ENCODE data around the gene SLC43A3.

Gene SLC43A3

DNA sequence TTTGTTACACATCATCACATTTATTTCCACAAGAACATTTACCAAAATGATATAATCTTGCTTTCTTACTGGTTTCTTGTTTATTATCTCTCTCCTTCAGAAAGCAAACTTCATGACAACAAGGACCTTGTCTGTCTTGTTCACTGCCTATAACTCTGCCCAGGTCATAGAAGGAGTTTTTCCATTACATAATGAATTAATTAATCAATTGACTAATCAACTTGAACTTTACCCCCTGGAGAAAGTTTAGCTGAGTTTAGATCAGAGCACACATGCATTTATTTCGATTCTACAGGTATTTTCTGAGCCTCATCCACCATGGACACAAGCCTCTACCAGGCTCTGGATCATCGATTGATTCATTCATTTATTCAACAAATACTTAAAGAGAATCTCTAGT is 30.2 kb downstream of the SLC43A3 start:
- no peak overlapping the region for H3K4me3 Mint-ChIP-seq
- no peaks in the 10 kb centered on the region for H3K4me1 Mint-ChIP-seq (ENCODE audit: low read depth)
- no peaks in the 10 kb centered on the region for H3K36me3 Mint-ChIP-seq (ENCODE audit: low read depth)
- no peaks in the 10 kb centered on the region for H3K27me3 Mint-ChIP-seq (ENCODE audit: low read depth)
- H3K27ac Mint-ChIP-seq, result no peak overlapping the region
- H3K9me3 Mint-ChIP-seq, result no peaks in the 10 kb centered on the region

DNA sequence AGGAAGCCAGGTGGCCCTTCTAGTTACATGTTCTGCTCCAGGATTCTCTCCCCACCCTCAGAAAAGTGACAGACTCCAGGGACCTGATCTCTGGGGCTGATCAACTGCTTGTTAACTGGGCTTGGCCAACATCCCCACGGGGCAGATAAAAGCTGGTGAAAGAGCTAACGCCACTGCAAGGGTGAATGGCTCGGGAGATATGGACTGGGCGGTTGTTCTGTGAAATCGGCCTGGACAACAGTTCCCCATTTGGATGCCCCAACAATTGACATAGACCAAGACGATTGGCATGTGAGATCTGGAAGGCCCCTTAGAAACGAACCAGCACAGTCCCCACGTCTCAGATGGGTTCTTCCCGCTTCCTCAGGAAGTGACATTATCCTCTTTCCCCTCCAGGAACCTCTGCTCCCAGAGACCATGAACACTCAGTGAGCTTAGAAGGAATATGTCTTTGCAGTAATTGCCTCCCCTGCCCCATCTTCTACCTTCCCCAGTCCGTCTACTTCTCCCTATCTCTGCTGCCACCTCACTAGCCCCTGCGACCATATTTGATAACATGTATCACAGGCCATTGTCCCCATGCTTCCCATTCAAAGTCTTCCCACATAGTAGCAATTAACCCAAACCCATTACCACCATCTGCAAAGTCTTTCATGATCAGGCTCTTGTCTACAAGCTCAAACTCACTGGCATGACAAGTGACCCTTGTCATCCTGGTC is 30.9 kb downstream of the SLC43A3 start:
- no peaks in the 10 kb centered on the region for H3K27me3 Mint-ChIP-seq (ENCODE audit: low read depth)
- no peaks in the 10 kb centered on the region for H3K9me3 Mint-ChIP-seq
- H3K36me3 Mint-ChIP-seq (ENCODE audit: low read depth), result no peaks in the 10 kb centered on the region
- H3K4me3 Mint-ChIP-seq, result no peak overlapping the region
- H3K4me1 Mint-ChIP-seq (ENCODE audit: low read depth), result no peaks in the 10 kb centered on the region
- H3K27ac Mint-ChIP-seq, result no peak overlapping the region

DNA sequence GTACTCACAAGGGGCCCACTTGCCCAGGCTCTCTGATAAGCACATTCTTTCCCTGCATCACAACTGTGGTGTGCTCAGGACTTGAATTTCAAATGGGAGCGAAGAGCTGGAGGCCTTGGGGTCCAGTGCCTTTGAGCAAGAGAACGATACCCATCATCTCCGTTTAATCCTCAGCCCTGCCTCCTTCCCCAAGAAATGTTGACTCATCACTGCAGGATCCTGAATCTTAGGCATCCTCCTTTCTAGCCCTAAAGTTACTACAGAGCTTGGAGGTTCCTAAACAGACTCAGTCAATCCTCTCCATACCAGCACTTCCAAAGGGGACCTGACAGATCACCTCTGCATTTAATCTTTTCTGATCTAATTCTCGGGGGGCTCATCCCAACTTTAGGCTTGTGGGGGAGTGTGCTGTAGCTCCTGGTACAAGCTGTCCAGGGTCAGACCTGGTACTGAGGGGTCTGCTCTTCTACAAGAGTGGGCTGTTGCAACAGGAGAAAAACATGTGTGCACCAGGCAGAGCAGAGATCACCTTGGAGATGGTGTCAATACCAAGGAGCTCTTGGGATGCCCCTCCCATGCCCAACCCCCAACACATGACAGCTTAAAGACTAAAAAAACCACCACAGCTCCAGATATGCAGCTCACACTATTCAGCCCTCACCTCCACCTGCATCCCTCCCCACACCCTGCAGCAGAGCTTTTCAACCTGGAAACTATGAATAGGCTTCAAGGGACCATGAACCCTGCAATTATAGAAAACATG is 32.5 kb downstream of the SLC43A3 start:
- Mint-ChIP-seq H3K4me1 (ENCODE audit: low read depth) (no peaks in the 10 kb centered on the region), H3K27ac (no peak overlapping the region), H3K4me3 (no peak overlapping the region), H3K36me3 (ENCODE audit: low read depth) (no peaks in the 10 kb centered on the region), H3K27me3 (ENCODE audit: low read depth) (no peaks in the 10 kb centered on the region), H3K9me3 (no peaks in the 10 kb centered on the region)

DNA sequence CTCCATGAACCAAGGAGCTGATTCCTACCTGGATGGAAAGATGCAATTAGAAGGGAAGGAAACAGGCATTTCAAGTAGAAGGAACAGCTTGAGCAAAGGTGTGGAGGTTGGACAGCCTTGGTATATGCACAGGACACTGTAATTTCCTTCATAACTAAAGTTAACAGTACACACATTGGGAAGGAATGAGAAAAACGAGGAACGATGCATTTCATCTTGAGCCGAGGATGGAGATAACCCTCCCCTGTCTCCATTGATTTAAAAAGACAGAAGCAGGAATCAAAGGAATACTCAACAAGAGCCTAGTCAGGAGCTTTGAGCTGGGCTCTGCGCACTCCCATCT is 34.2 kb downstream of the SLC43A3 start:
- Mint-ChIP-seq H3K4me3 (no peak overlapping the region), H3K9me3 (no peaks in the 10 kb centered on the region), H3K36me3 (ENCODE audit: low read depth) (no peaks in the 10 kb centered on the region), H3K4me1 (ENCODE audit: low read depth) (no peaks in the 10 kb centered on the region), H3K27ac (no peak overlapping the region), H3K27me3 (ENCODE audit: low read depth) (no peaks in the 10 kb centered on the region)

DNA sequence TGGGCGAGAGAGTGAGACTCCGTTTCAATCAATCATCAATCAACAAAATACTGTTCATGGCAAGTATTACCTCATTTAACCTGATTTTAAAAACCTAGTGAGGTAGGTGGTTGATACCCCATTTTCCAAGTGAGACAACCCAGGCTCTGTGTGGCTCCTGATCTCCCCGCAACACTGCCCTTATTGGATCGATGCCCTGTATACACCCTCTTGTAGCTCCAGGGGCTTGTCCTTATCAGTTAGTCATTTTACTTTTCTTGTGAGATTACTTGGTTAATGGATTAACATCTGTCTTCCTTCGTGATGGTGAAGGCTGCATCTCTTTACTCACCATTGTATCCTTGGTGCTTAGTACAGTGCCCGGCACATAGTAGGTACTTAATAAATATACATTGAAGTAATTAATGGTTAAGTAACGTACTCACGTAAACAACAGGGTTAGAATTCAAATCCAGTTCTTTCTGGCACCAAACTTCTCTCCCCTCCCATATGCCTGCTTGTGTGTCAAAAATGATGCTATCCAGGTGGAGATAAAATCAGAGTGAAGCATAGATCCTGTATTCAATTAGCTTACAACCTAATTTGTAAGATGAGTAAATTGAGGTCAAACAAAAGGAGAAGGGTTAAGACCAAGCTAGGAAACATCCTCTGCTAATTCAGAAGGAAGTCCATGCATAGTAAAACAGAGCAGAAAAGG is 34.7 kb downstream of the SLC43A3 start:
- no peak overlapping the region for H3K4me3 Mint-ChIP-seq
- H3K36me3 Mint-ChIP-seq (ENCODE audit: low read depth), result no peaks in the 10 kb centered on the region
- no peak overlapping the region for H3K27ac Mint-ChIP-seq
- no peaks in the 10 kb centered on the region for H3K27me3 Mint-ChIP-seq (ENCODE audit: low read depth)
- no peaks in the 10 kb centered on the region for H3K9me3 Mint-ChIP-seq
- no peaks in the 10 kb centered on the region for H3K4me1 Mint-ChIP-seq (ENCODE audit: low read depth)

DNA sequence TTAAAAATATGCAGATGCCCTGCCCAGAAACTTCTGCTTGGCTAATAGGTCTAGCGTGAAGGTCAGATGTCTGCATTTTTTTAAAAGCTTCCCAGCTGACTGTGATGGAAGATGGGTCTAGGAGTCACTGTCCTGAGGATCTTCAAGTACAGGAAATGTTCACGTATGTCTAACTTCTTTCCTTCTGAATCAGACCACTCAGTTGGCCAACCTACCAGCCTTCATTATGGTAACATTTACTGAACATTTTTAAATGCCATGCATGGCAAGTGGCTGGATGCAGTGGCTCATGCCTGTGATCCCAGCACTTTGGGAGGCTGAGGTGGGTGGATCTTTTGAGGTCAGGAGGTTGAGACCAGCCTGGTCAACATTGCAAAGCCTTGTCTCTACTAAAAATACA is 35.4 kb downstream of the SLC43A3 start:
- Mint-ChIP-seq H3K27me3 (ENCODE audit: low read depth) (no peaks in the 10 kb centered on the region), H3K4me1 (ENCODE audit: low read depth) (no peaks in the 10 kb centered on the region), H3K4me3 (no peak overlapping the region), H3K27ac (no peak overlapping the region), H3K36me3 (ENCODE audit: low read depth) (no peaks in the 10 kb centered on the region), H3K9me3 (no peaks in the 10 kb centered on the region)

DNA sequence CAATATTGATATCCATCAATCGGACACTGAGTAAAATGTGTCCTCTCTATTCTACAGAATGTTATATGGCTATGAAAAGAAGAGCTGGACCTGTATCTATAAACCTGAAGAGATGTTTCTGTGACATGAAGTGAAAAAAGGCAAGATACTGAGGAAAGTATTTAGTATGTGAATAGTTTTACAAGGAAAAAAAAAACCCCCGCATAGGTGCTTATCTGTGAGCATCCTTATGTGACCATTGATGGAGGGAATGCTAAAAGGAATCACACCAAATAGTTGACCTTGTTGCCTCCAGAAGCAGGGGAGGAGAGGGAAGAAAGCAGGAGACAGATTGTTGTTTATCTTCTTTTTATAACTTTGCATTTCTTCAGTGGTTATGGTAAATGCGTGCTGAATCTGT is 35.8 kb downstream of the SLC43A3 start:
- no peak overlapping the region for H3K4me3 Mint-ChIP-seq
- H3K27me3 Mint-ChIP-seq (ENCODE audit: low read depth), result no peaks in the 10 kb centered on the region
- H3K36me3 Mint-ChIP-seq (ENCODE audit: low read depth), result no peaks in the 10 kb centered on the region
- H3K9me3 Mint-ChIP-seq, result no peaks in the 10 kb centered on the region
- H3K27ac Mint-ChIP-seq, result no peak overlapping the region
- no peaks in the 10 kb centered on the region for H3K4me1 Mint-ChIP-seq (ENCODE audit: low read depth)

DNA sequence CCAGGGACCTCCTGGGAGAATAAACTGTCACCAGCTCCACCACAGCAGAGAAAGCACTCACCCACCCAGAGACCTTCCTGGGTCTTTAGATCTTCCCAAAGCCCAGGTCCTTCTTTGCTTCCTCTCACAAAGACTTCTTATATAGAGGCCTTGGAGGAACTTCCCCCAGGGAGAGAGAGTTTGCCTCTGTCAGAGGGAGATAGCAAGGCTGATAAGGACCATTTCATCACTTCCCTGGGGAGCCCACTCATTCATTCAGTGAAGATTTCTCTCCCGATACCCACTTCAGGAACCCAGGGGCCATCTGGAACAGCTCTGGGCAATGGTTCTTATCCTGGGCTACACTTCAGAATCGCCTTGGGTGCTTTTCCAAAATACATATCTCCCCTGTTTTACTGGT is 36.4 kb downstream of the SLC43A3 start, which contains the start of gene PRG2:
Gene PRG2, minus strand, starts transcription at position 116 of the 400 bp plus-strand sequence. CDS start 706 bp downstream, outside the sequence.
- H3K36me3 Mint-ChIP-seq (ENCODE audit: low read depth), result no peaks in the 10 kb centered on the region
- H3K9me3 Mint-ChIP-seq, result no peaks in the 10 kb centered on the region
- no peaks in the 10 kb centered on the region for H3K27me3 Mint-ChIP-seq (ENCODE audit: low read depth)
- H3K27ac Mint-ChIP-seq, result no peak within 1 kb of the TSS
- H3K4me1 Mint-ChIP-seq (ENCODE audit: low read depth), result no peaks in the 10 kb centered on the region
- no peak within 1 kb of the TSS for H3K4me3 Mint-ChIP-seq

DNA sequence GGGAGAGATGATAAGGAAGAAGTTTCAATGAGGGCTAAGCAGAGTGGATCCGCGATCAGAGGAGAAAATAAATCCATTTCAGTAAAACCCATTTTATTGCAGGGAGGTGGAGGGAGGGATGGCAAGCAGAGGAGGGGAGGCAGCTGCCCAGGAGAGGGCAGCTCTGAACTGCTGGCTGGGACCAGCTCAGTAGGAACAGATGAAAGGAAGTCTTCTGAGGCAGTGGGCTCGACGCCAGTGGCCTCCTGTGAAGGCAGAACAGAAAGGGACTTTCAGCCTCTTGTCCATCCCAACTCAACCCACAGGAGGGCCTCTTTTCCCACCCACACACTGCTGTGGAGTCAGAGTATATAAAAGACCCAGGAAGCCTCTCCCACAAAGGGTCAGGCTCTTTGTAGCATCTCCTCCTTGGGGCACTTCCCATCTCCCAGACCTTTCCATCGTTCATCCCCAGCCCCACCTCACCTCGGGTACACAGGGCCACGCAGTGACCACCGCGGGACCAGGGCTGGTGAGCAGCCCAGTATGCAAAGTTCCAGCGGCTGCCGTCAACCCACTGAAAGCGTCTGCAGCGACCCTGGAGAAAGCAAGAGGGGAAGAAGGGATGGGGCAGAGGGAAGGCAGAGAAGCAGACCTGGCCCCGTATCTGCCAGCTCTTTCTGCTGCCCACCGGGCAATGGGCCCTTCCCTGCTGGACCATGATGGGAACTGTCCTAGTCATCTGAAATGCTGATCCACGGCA is 39.5 kb downstream of the SLC43A3 start:
- Mint-ChIP-seq H3K27me3 (ENCODE audit: low read depth) (no peaks in the 10 kb centered on the region), H3K9me3 (no peaks in the 10 kb centered on the region), H3K36me3 (ENCODE audit: low read depth) (no peaks in the 10 kb centered on the region), H3K4me3 (no peak overlapping the region), H3K4me1 (ENCODE audit: low read depth) (no peaks in the 10 kb centered on the region), H3K27ac (no peak overlapping the region)

DNA sequence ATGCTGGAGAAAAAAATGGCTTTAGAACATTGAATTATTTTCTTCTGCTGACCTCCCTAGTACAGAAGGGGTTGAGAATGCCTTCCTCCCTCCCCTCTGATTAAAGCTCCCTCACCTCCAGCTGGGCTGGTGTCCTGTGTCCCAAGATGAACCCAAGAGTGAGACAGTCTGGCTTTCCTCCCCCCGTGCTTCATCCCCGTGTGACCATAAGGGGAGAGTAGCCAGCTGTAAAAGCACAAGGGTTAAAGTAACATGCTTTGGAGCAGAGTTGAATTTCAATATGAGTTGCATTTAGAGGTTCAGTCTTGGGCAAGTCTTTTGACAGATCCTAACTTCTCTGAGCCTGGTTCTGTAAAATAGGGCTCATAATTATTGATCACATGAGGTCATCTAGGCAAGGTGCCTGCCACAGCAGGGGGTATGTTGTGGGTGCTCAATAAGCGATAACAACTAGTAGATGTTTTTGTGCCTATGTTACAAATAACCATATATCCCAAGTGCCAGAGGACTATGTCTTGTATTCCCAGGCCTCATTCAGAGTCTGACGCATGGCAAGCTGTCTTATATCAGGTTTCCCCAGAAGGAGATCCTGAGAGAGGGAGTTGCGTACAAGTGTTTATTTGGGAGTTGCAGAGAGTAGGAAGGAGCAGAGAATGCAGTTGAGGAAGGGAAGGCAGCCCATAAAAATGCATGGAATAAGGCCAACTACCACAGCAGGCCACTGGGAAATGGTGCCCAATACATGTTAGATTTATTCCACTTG is 40.6 kb downstream of the SLC43A3 start:
- no peaks in the 10 kb centered on the region for H3K9me3 Mint-ChIP-seq
- H3K4me1 Mint-ChIP-seq (ENCODE audit: low read depth), result no peaks in the 10 kb centered on the region
- no peak overlapping the region for H3K27ac Mint-ChIP-seq
- no peaks in the 10 kb centered on the region for H3K36me3 Mint-ChIP-seq (ENCODE audit: low read depth)
- no peaks in the 10 kb centered on the region for H3K27me3 Mint-ChIP-seq (ENCODE audit: low read depth)
- no peak overlapping the region for H3K4me3 Mint-ChIP-seq

DNA sequence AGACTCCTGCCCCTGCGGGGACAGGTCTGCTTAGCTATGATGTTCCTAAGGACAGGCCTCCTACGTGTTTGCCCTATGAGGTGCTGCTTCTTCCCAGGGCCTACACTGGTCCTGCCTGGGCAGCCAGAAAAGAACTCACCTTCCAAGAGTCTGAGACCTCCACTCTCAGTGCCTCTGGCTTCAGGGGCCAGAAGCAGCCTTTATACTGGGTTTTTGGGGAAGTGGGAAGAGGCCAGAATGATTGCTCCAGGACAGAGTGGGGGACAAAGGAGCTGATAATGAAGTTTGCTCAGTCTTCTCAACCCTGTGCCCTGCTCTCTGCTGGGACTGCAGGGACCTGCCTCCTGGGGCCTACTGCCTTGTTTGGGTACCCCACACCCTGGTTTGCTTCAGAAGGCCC is 45.9 kb downstream of the SLC43A3 start, which contains the start of gene PRG3:
Gene PRG3, minus strand, starts transcription at position 176 of the 400 bp plus-strand sequence. CDS start 442 bp downstream, outside the sequence.
- H3K4me3 Mint-ChIP-seq, result no peak within 1 kb of the TSS
- no peak within 1 kb of the TSS for H3K27ac Mint-ChIP-seq
- no peaks in the 10 kb centered on the region for H3K4me1 Mint-ChIP-seq (ENCODE audit: low read depth)
- H3K36me3 Mint-ChIP-seq (ENCODE audit: low read depth), result no peaks in the 10 kb centered on the region
- H3K9me3 Mint-ChIP-seq, result no peaks in the 10 kb centered on the region
- no peaks in the 10 kb centered on the region for H3K27me3 Mint-ChIP-seq (ENCODE audit: low read depth)

DNA sequence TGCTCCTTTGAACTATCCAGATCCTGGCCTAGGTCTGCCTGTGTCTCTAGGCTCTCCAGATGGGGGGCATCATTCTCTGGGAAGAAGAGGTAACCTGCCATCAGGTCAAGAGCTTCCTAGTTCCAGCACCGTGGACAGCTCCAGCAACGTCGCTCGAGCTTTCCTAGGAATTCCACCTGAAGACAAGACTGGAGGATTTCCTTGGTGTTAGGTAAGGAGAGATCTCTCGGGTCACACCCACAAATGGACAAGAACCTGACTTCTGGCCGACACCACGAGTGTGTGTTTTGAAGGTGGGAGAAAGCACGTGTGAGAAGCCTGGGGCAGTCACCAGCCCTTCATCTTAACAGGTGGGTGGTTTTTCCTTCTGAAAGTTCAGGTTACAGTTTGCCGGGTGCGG is 47.2 kb downstream of the SLC43A3 start:
- Mint-ChIP-seq H3K4me1 (ENCODE audit: low read depth) (no peaks in the 10 kb centered on the region), H3K4me3 (no peak overlapping the region), H3K27ac (no peak overlapping the region), H3K36me3 (ENCODE audit: low read depth) (no peaks in the 10 kb centered on the region), H3K9me3 (no peaks in the 10 kb centered on the region), H3K27me3 (ENCODE audit: low read depth) (no peaks in the 10 kb centered on the region)

DNA sequence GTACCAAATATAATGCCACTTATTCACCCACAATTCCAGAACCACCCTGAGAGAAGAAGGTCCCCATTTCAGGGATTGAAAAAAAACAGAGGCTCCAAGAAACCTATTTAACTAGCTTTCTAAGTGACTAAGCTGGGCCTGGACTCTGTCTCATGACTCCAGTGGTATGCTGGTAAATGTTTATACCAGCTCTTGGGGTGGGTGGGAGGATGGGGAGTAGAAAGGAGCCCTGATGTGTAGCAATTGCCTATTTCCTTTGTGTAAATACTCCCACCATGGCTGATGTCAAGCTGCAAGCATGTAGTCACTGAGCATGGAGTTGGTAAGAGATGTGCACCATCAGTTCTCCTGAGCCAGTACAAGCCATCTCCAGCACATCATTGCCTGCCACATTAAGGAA is 48.7 kb downstream of the SLC43A3 start:
- no peak overlapping the region for H3K27ac Mint-ChIP-seq
- H3K4me3 Mint-ChIP-seq, result no peak overlapping the region
- H3K36me3 Mint-ChIP-seq (ENCODE audit: low read depth), result no peaks in the 10 kb centered on the region
- no peaks in the 10 kb centered on the region for H3K9me3 Mint-ChIP-seq
- H3K4me1 Mint-ChIP-seq (ENCODE audit: low read depth), result no peaks in the 10 kb centered on the region
- no peaks in the 10 kb centered on the region for H3K27me3 Mint-ChIP-seq (ENCODE audit: low read depth)

DNA sequence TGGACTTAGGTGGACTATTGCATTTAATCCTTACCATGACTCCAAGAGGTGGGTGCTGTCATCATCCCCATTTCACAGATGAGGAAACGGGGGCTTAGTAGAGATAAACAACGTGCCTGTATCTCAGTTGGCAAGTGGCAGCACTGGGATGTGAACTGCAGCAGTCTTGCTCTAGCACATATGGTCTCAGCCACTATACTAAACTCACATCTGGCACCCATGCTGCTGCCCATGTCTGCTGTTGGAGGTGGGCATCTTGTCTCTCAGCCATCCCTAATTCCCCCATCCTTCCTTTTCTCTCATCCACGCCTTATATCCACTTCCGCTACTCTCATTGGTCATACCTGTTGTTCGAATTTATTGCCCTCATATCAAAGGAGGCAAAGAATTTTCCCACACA is 49.8 kb downstream of the SLC43A3 start:
- Mint-ChIP-seq H3K4me1 (ENCODE audit: low read depth) (no peaks in the 10 kb centered on the region), H3K9me3 (no peaks in the 10 kb centered on the region), H3K27me3 (ENCODE audit: low read depth) (no peaks in the 10 kb centered on the region), H3K36me3 (ENCODE audit: low read depth) (no peaks in the 10 kb centered on the region), H3K27ac (no peak overlapping the region), H3K4me3 (no peak overlapping the region)
